ENCODE results near the gene DGKB. TPM values are rescaled to one million over a fixed set of nuclear protein-coding genes. Genes with fewer than 3 reads are reported as not detected.

DGKB gene
- total RNA-seq, 5 donors from 2014 or later (not counting 1 experiment from before 2014, with no cell fraction given) = not detected

GRCh38 chr7:14687777-14688176 is 214.8 kb downstream of the DGKB start:
- ChIA-PET POLR2A (no interaction called here), CTCF (interaction anchor here (0.6 to 1.2 kb wide), 4 partner anchors 11 to 1445 kb away, joined by 3 to 4 read pairs (median 3); no protein-coding TSS in a partner anchor)
- peaks cover 0 to 1% of the 10 kb centered on the region in 2 donors for H3K27me3 Mint-ChIP-seq
- Histone ChIP-seq H3K4me3 (ENCODE audit: control insufficient read depth in 1 of 2, extremely low read depth in 1 of 2, low read length in 1 of 2) (no peak overlapping the region), H3K27ac (ENCODE audit: low read length) (no peak overlapping the region), H3K4me1 (ENCODE audit: control insufficient read depth in 1 of 2, extremely low read depth in 1 of 2, insufficient read depth in 2 of 2, low read length in 2 of 2) (no peaks in the 10 kb centered on the region), H3K36me3 (ENCODE audit: control insufficient read depth in 2 of 2, extremely low read depth in 1 of 2, insufficient read depth in 1 of 2, low read length in 1 of 2) (no peaks in the 10 kb centered on the region), H3K27me3 (replicated peaks in 1 of 2; ENCODE audit: control insufficient read depth in 2 of 2, extremely low read depth in 1 of 2, insufficient read depth in 2 of 2, low read length in 1 of 2) (no peaks in the 10 kb centered on the region), H3K9me3 (no peaks in the 10 kb centered on the region)
- H3K4me3 Mint-ChIP-seq = no peak overlapping the region
- no peaks in the 10 kb centered on the region for H3K4me1 Mint-ChIP-seq
- H3K9me3 Mint-ChIP-seq = no peaks in the 10 kb centered on the region
- no peak overlapping the region for H3K27ac Mint-ChIP-seq
- H3K36me3 Mint-ChIP-seq = no peaks in the 10 kb centered on the region
- ATAC-seq (replicated peaks in 1 of 4) (no peak), DNase-seq (no peak)
- WGBS (ENCODE audit: insufficient coverage) = no CpG with 5 or more reads among the region's 3 CpGs

GRCh38 chr7:14687241-14687640 is 215.3 kb downstream of the DGKB start:
- Mint-ChIP-seq H3K4me1 (no peaks in the 10 kb centered on the region), H3K27me3 (peaks cover 0 to 1% of the 10 kb centered on the region in 2 donors), H3K9me3 (no peaks in the 10 kb centered on the region), H3K36me3 (no peaks in the 10 kb centered on the region), H3K27ac (no peak overlapping the region), H3K4me3 (no peak overlapping the region)
- ATAC-seq (replicated peaks in 1 of 4) (no peak), DNase-seq (no peak)
- no peaks in the 10 kb centered on the region for H3K27me3 ChIP-seq (replicated peaks in 1 of 2; ENCODE audit: control insufficient read depth in 2 of 2, extremely low read depth in 1 of 2, insufficient read depth in 2 of 2, low read length in 1 of 2)
- CTCF ChIA-PET = interaction anchor here (0.9 to 1.2 kb wide), 3 partner anchors 10 to 1409 kb away, joined by 3 to 4 read pairs (median 3); no protein-coding TSS in a partner anchor
- H3K9me3 ChIP-seq = no peaks in the 10 kb centered on the region
- no peak overlapping the region for H3K27ac ChIP-seq (ENCODE audit: low read length)
- H3K36me3 ChIP-seq (ENCODE audit: control insufficient read depth in 2 of 2, extremely low read depth in 1 of 2, insufficient read depth in 1 of 2, low read length in 1 of 2) = no peaks in the 10 kb centered on the region
- POLR2A ChIA-PET = no interaction called here
- no peak overlapping the region for H3K4me3 ChIP-seq (ENCODE audit: control insufficient read depth in 1 of 2, extremely low read depth in 1 of 2, low read length in 1 of 2)
- H3K4me1 ChIP-seq (ENCODE audit: control insufficient read depth in 1 of 2, extremely low read depth in 1 of 2, insufficient read depth in 2 of 2, low read length in 2 of 2) = no peaks in the 10 kb centered on the region
- no CpG with 5 or more reads among the region's 3 CpGs for WGBS (ENCODE audit: insufficient coverage)

- no peaks in the 10 kb centered on the region for H3K4me1 ChIP-seq (ENCODE audit: control insufficient read depth in 1 of 2, extremely low read depth in 1 of 2, insufficient read depth in 2 of 2, low read length in 2 of 2)
- H3K4me3 Mint-ChIP-seq = no peak overlapping the region
- WGBS (ENCODE audit: insufficient coverage) = 74% methylated on average over 4 of the region's 7 CpGs
- no peaks in the 10 kb centered on the region for H3K4me1 Mint-ChIP-seq
- no peak overlapping the region for H3K4me3 ChIP-seq (ENCODE audit: control insufficient read depth in 1 of 2, extremely low read depth in 1 of 2, low read length in 1 of 2)
- no peaks in the 10 kb centered on the region for H3K27me3 ChIP-seq (replicated peaks in 1 of 2; ENCODE audit: control insufficient read depth in 2 of 2, extremely low read depth in 1 of 2, insufficient read depth in 2 of 2, low read length in 1 of 2)
- no peak overlapping the region for H3K27ac Mint-ChIP-seq
- H3K9me3 Mint-ChIP-seq = no peaks in the 10 kb centered on the region
- no peaks in the 10 kb centered on the region for H3K36me3 ChIP-seq (ENCODE audit: control insufficient read depth in 2 of 2, extremely low read depth in 1 of 2, insufficient read depth in 1 of 2, low read length in 1 of 2)
- no peak overlapping the region for H3K27ac ChIP-seq (ENCODE audit: low read length)
- H3K36me3 Mint-ChIP-seq = no peaks in the 10 kb centered on the region
- no peaks in the 10 kb centered on the region for H3K9me3 ChIP-seq
- H3K27me3 Mint-ChIP-seq = no peaks in the 10 kb centered on the region
- CTCF ChIA-PET = no interaction called here
- ATAC-seq (replicated peaks in 1 of 4) (no peak), DNase-seq (no peak)
- POLR2A ChIA-PET = no interaction called here
Measured at GRCh38 chr7:14685167-14685566, 217.4 kb downstream of the DGKB start.

- no CpG with 5 or more reads among the region's 4 CpGs for WGBS (ENCODE audit: insufficient coverage)
- Mint-ChIP-seq H3K36me3 (no peaks in the 10 kb centered on the region), H3K9me3 (no peaks in the 10 kb centered on the region), H3K27ac (no peak overlapping the region), H3K4me1 (no peaks in the 10 kb centered on the region), H3K27me3 (no peaks in the 10 kb centered on the region), H3K4me3 (no peak overlapping the region)
- ChIA-PET CTCF (interaction anchor here in 1 of 2 donors (1.2 kb wide), 1 partner anchor 8 kb away, joined by 4 read pairs; no protein-coding TSS in a partner anchor), POLR2A (no interaction called here)
- H3K36me3 ChIP-seq (ENCODE audit: control insufficient read depth in 2 of 2, extremely low read depth in 1 of 2, insufficient read depth in 1 of 2, low read length in 1 of 2) = no peaks in the 10 kb centered on the region
- H3K27me3 ChIP-seq (replicated peaks in 1 of 2; ENCODE audit: control insufficient read depth in 2 of 2, extremely low read depth in 1 of 2, insufficient read depth in 2 of 2, low read length in 1 of 2) = no peaks in the 10 kb centered on the region
- no peak overlapping the region for H3K4me3 ChIP-seq (ENCODE audit: control insufficient read depth in 1 of 2, extremely low read depth in 1 of 2, low read length in 1 of 2)
- H3K4me1 ChIP-seq (ENCODE audit: control insufficient read depth in 1 of 2, extremely low read depth in 1 of 2, insufficient read depth in 2 of 2, low read length in 2 of 2) = no peaks in the 10 kb centered on the region
- DNase-seq = no peak
- no peaks in the 10 kb centered on the region for H3K9me3 ChIP-seq
- no peak for ATAC-seq (replicated peaks in 1 of 4)
- H3K27ac ChIP-seq (ENCODE audit: low read length) = no peak overlapping the region
Measured at GRCh38 chr7:14682910-14683465, 219.6 kb downstream of the DGKB start.

GRCh38 chr7:14676896-14677295 is 225.7 kb downstream of the DGKB start:
- Mint-ChIP-seq H3K9me3 (no peaks in the 10 kb centered on the region), H3K4me3 (no peak overlapping the region), H3K27me3 (no peaks in the 10 kb centered on the region), H3K4me1 (no peaks in the 10 kb centered on the region), H3K36me3 (no peaks in the 10 kb centered on the region), H3K27ac (no peak overlapping the region)
- no peaks in the 10 kb centered on the region for H3K4me1 ChIP-seq (ENCODE audit: control insufficient read depth in 1 of 2, extremely low read depth in 1 of 2, insufficient read depth in 2 of 2, low read length in 2 of 2)
- no peaks in the 10 kb centered on the region for H3K36me3 ChIP-seq (ENCODE audit: control insufficient read depth in 2 of 2, extremely low read depth in 1 of 2, insufficient read depth in 1 of 2, low read length in 1 of 2)
- ATAC-seq (replicated peaks in 1 of 4) = no peak
- H3K9me3 ChIP-seq = no peaks in the 10 kb centered on the region
- H3K27ac ChIP-seq (ENCODE audit: low read length) = no peak overlapping the region
- no peak for DNase-seq
- no peak overlapping the region for H3K4me3 ChIP-seq (ENCODE audit: control insufficient read depth in 1 of 2, extremely low read depth in 1 of 2, low read length in 1 of 2)
- POLR2A ChIA-PET = no interaction called here
- 100% methylated on average over 1 of the region's 1 CpG for WGBS (ENCODE audit: insufficient coverage)
- H3K27me3 ChIP-seq (replicated peaks in 1 of 2; ENCODE audit: control insufficient read depth in 2 of 2, extremely low read depth in 1 of 2, insufficient read depth in 2 of 2, low read length in 1 of 2) = no peaks in the 10 kb centered on the region
- CTCF ChIA-PET = interaction anchor here in 1 of 2 donors (0.7 kb wide), 1 partner anchor 11 kb away, joined by 4 read pairs; no protein-coding TSS in a partner anchor

- H3K4me1 Mint-ChIP-seq = no peaks in the 10 kb centered on the region
Measured at GRCh38 chr7:14673202-14673601, 229.3 kb downstream of the DGKB start.

More at GRCh38 chr7:14673202-14673601, 229.3 kb downstream of the DGKB start:
- DNase-seq = no peak
- no peak overlapping the region for H3K4me3 Mint-ChIP-seq
- no peaks in the 10 kb centered on the region for H3K27me3 Mint-ChIP-seq
- ChIA-PET POLR2A (no interaction called here), CTCF (interaction anchor here in 1 of 2 donors (0.7 to 1.2 kb wide), 2 partner anchors 11 to 1398 kb away, joined by 3 to 5 read pairs; no protein-coding TSS in a partner anchor)
- no peaks in the 10 kb centered on the region for H3K36me3 ChIP-seq (ENCODE audit: control insufficient read depth in 2 of 2, extremely low read depth in 1 of 2, insufficient read depth in 1 of 2, low read length in 1 of 2)
- no peaks in the 10 kb centered on the region for H3K9me3 ChIP-seq
- no peak overlapping the region for H3K4me3 ChIP-seq (ENCODE audit: control insufficient read depth in 1 of 2, extremely low read depth in 1 of 2, low read length in 1 of 2)
- H3K27me3 ChIP-seq (replicated peaks in 1 of 2; ENCODE audit: control insufficient read depth in 2 of 2, extremely low read depth in 1 of 2, insufficient read depth in 2 of 2, low read length in 1 of 2) = no peaks in the 10 kb centered on the region
- H3K9me3 Mint-ChIP-seq = no peaks in the 10 kb centered on the region
- H3K27ac Mint-ChIP-seq = no peak overlapping the region
- no peaks in the 10 kb centered on the region for H3K4me1 ChIP-seq (ENCODE audit: control insufficient read depth in 1 of 2, extremely low read depth in 1 of 2, insufficient read depth in 2 of 2, low read length in 2 of 2)
- H3K27ac ChIP-seq (ENCODE audit: low read length) = no peak overlapping the region
- no peaks in the 10 kb centered on the region for H3K36me3 Mint-ChIP-seq
- no peak for ATAC-seq (replicated peaks in 1 of 4)
